K562 (cell line): ENCODE measurements around the gene FAM131C. TPM values are rescaled to one million over a fixed set of nuclear protein-coding genes. Genes with fewer than 3 reads are reported as not detected.

Source experiments
- ATAC-seq: fragments of 200-7000 bp; cut with Tn5 transposase; 3 replicates; pipeline ENCODE4 v1.9.1; 2020; ENCODE audit warnings: moderate library complexity
- BruUV-seq: library from RNA; stranded (reverse); fragments of 400-500 nt; replicated peaks from 2 replicates; lab custom pipeline; 2021; lab: Mats Ljungman, UMichigan
- CTCF ChIA-PET: fragments of 300-600 bp; formaldehyde crosslinking; extraction: SDS; loops from one replicate; lab custom pipeline; 2021; ENCODE audit warnings: low intra/inter-chr PET ratio; lab: Yijun Ruan, JAX
- POLR2A ChIA-PET: fragments of 300-600, 350-650 bp; sonication (Branson Sonifier 250); formaldehyde crosslinking; extraction: SDS; loops from one replicate; lab custom pipeline; 2021; ENCODE audit warnings: antibody characterized with exemption, inconsistent platforms; lab: Yijun Ruan, JAX
- DNase-seq, 4 experiments: peaks; one replicate each; pipeline versions ENCODE4 v3.0.0 to v3.0.0-alpha.2; 2011 to 2018; ENCODE audit warnings: low spot score in 3 of 4, mixed read lengths in 3 of 4; ENCODE audit errors: extremely low read depth in 1 of 4
- FAIRE-seq: peaks from 2 replicates; lab custom pipeline; 2011; peaks lifted over from hg19 to GRCh38; lab: Jason Lieb, UNC
- H2AFZ ChIP-seq: 2 replicates; pipeline ENCODE4 v1.6.0; 2011; ENCODE audit warnings: low read depth, low read length, control low read depth, inconsistent platforms
- H3K27ac ChIP-seq: fragments of 200-600 bp; 3 replicates; pipeline ENCODE4 v1.8.0; 2011; ENCODE audit warnings: low read depth, mild to moderate bottlenecking, control low read depth, inconsistent platforms, low read length, moderate library complexity, mixed read lengths; ENCODE audit errors: extremely low read depth
- H3K27me3 ChIP-seq, 2 experiments: fragments of 300-600 bp in 1 of 2; 2 replicates in 1 of 2; 3 replicates in 1 of 2; pipeline versions ENCODE4 v1.6.0 to v1.8.0; 2011; ENCODE audit warnings: inconsistent platforms in 2 of 2, low read length in 2 of 2, mild to moderate bottlenecking in 1 of 2, mixed read lengths in 1 of 2, moderate library complexity in 1 of 2; ENCODE audit not compliant: control insufficient read depth in 2 of 2, insufficient read depth in 2 of 2
- H3K36me3 ChIP-seq: fragments of 300-600 bp; 3 replicates; pipeline ENCODE4 v1.8.0; 2011; ENCODE audit warnings: mild to moderate bottlenecking, low read length, inconsistent platforms; ENCODE audit not compliant: control insufficient read depth, insufficient read depth
- H3K4me1 ChIP-seq, 2 experiments: fragments of 200-600 bp in 1 of 2; replicated peaks in 1 of 2; 2 replicates in 1 of 2; 3 replicates in 1 of 2; pipeline versions ENCODE4 v1.5.1 to v1.8.0; 2011; ENCODE audit warnings: inconsistent platforms in 2 of 2, low read length in 2 of 2, mild to moderate bottlenecking in 1 of 2, mixed read lengths in 1 of 2, moderate library complexity in 1 of 2; ENCODE audit not compliant: control insufficient read depth in 2 of 2, insufficient read depth in 2 of 2
- H3K4me2 ChIP-seq: 2 replicates; pipeline ENCODE4 v1.6.1; 2011; ENCODE audit warnings: low read length, control low read depth, inconsistent platforms, mixed read lengths; ENCODE audit not compliant: insufficient read depth
- H3K4me3 ChIP-seq: fragments of 200-600 bp; sonication (generic), shearing (Covaris generic); 2 replicates; pipeline ENCODE4 v1.5.1; 2016; ENCODE audit warnings: control low read depth, inconsistent platforms
- H3K79me2 ChIP-seq: fragments of 200-600 bp; 3 replicates; pipeline ENCODE4 v1.8.0; 2011; ENCODE audit warnings: low read length, inconsistent platforms; ENCODE audit not compliant: control insufficient read depth, insufficient read depth
- H3K9ac ChIP-seq, 2 experiments: 2 replicates each; pipeline versions ENCODE4 v1.6.0 to v1.6.1; 2011; ENCODE audit warnings: low read depth in 2 of 2, low read length in 2 of 2, control low read depth in 1 of 2, inconsistent platforms in 1 of 2, mild to moderate bottlenecking in 1 of 2, mixed read lengths in 1 of 2; ENCODE audit not compliant: insufficient read depth in 1 of 2
- H3K9me1 ChIP-seq: one replicate; pipeline ENCODE4 v1.6.0; 2011; ENCODE audit warnings: inconsistent platforms, mild to moderate bottlenecking, low read length, moderate library complexity; ENCODE audit not compliant: control insufficient read depth, insufficient read depth
- H3K9me3 ChIP-seq: replicated peaks from 2 replicates; pipeline ENCODE4 v1.5.1; 2011; ENCODE audit warnings: low read depth, low read length, inconsistent platforms; ENCODE audit not compliant: control insufficient read depth, insufficient read depth
- H4K20me1 ChIP-seq: replicated peaks from 2 replicates; pipeline ENCODE4 v1.6.1; 2011; ENCODE audit warnings: low read length, inconsistent platforms, mixed read lengths; ENCODE audit not compliant: control insufficient read depth, insufficient read depth
- AFF1 ChIP-seq, 2 experiments: fragments of 450-650 bp; IDR thresholded peaks; 2 replicates each; pipeline ENCODE4 v1.6.1; 2018; ENCODE audit warnings: mild to moderate bottlenecking in 2 of 2, low read depth in 1 of 2; ENCODE audit not compliant: partially characterized antibody in 2 of 2
- EZH2 ChIP-seq: IDR thresholded peaks from 2 replicates; pipeline ENCODE4 v1.6.1; 2012; ENCODE audit warnings: low read depth, mild to moderate bottlenecking, inconsistent platforms, low read length, borderline replicate concordance
- HES1 ChIP-seq: fragments of 450-650 bp; IDR thresholded peaks from 2 replicates; pipeline ENCODE4 v1.6.1; 2016; ENCODE audit warnings: low read depth, mild to moderate bottlenecking, moderate library complexity
- MLLT1 ChIP-seq, 2 experiments: fragments of 450-650 bp; IDR thresholded peaks; 2 replicates each; pipeline ENCODE4 v1.6.1; 2016
- SMARCE1 ChIP-seq: fragments of 450-650 bp; IDR thresholded peaks from 2 replicates; pipeline ENCODE4 v1.7.1; 2016; ENCODE audit warnings: mild to moderate bottlenecking
- TAF7 ChIP-seq: fragments of 450-650 bp; IDR thresholded peaks from 2 replicates; pipeline ENCODE4 v1.6.1; 2016; ENCODE audit warnings: missing genetic modification characterization, missing compliant biosample characterization
- ZBTB8A ChIP-seq: fragments of 450-650 bp; IDR thresholded peaks from 2 replicates; pipeline ENCODE4 v1.6.1; 2018; ENCODE audit warnings: mild to moderate bottlenecking, moderate library complexity; ENCODE audit not compliant: partially characterized antibody
- ZNF609 ChIP-seq: sonication (generic); formaldehyde crosslinking; IDR thresholded peaks from 2 replicates; pipeline ENCODE4 v1.8.1; 2023; ENCODE audit warnings: missing genetic modification reagents, mild to moderate bottlenecking, borderline replicate concordance
- ZNF766 ChIP-seq: fragments of 200-800 bp; sonication (Bioruptor generic); conservative IDR thresholded peaks from 2 replicates; pipeline ENCODE4 v1.6.1; 2016; ENCODE audit warnings: missing genetic modification characterization, missing compliant biosample characterization
- WGBS: fragments of 100-300 bp; shearing (Covaris generic); methylation state at CpG from one replicate; pipeline ENCODE4 v1.1.6; 2016; ENCODE audit warnings: low coverage, mixed read lengths; ENCODE audit not compliant: insufficient coverage; ENCODE audit errors: missing lambda C conversion rate; 5-methylcytosine and 5-hydroxymethylcytosine counted together
- in situ Hi-C: fragments of 300-500 bp; cut with MboI; formaldehyde crosslinking; loops from 4 replicates; pipeline ENCODE4 v1.15.0; 2018; ENCODE audit warnings: inconsistent platforms, mixed read lengths
- intact Hi-C: fragments of 100-400 bp; cut with micrococcal nuclease; formaldehyde crosslinking; loops from 2 replicates; pipeline ENCODE4 v1.14.2; 2022
- polyA plus RNA-seq, 8 experiments: library from polyadenylated mRNA; depleted of rRNA in 4 of 8; stranded (reverse) in 5 of 8; unstranded in 3 of 8; fragments of >200 nt; fragmentation: Nextera tagmentation in 2 of 8; fragmentation: Illumina TruSeq in 1 of 8; extraction: Ambion mirVana in 2 of 8; extraction: Trizol in 1 of 8; gene quantifications; 2 replicates each; pipeline versions ENCODE4 v1.2.1 to v1.2.3, GENCODE V29; 2011 to 2014; ENCODE audit warnings: inconsistent platforms in 1 of 8, missing spikeins in 1 of 8
- total RNA-seq, 7 experiments: library from RNA; depleted of rRNA in 6 of 7; stranded (reverse); fragments of >200 nt in 6 of 7; fragmentation: Illumina TruSeq in 2 of 7; extraction: Trizol in 2 of 7; gene quantifications; 2 replicates each; pipeline versions ENCODE4 v1.2.1 to v1.2.3, GENCODE V29; 2011 to 2021; ENCODE audit warnings: low replicate concordance in 1 of 7

FAM131C gene
- total and polyA plus RNA-seq, 9 of the 15 experiments (the other 6 are each of a cell fraction or from before 2014, with no cell fraction given): 0.10 to 0.29 (median 0.16) TPM; not detected in 6

- TF ChIP-seq ZNF609: no peak
- TF ChIP-seq, all 486 proteins: peak for 0
Measured at GRCh38 chr1:16117936-16118335, 44.5 kb upstream of the FAM131C start (continued).

- no peaks in the 10 kb centered on the region for H3K27me3 ChIP-seq
- H3K79me2 ChIP-seq: no peaks in the 10 kb centered on the region
- ATAC-seq (no peak), FAIRE-seq (no peak), DNase-seq (no peak)
- no peaks in the 10 kb centered on the region for H3K9me1 ChIP-seq
- H3K36me3 ChIP-seq: no peaks in the 10 kb centered on the region
- WGBS: 71% methylated on average over 4 of the region's 6 CpGs
- H3K4me1 ChIP-seq: peaks cover 0 to 36% of the 10 kb centered on the region in 2 experiments; a peak in 2 of 5 replicates
- POLR2A ChIA-PET: interaction anchor here (0.5 to 1.4 kb wide), 6 partner anchors 9 to 1185 kb away, joined by 3 to 5 read pairs (median 3); no protein-coding TSS in a partner anchor
- BruUV-seq: no TSS peak
- no peak overlapping the region for H3K27ac ChIP-seq
- H3K4me3 ChIP-seq: no peak overlapping the region
- no peaks in the 10 kb centered on the region for H3K9me3 ChIP-seq
- no peak overlapping the region for H3K4me2 ChIP-seq
- H2AFZ ChIP-seq: no peak overlapping the region
- no peak overlapping the region for H3K9ac ChIP-seq
- in situ Hi-C loops: no loop called here
- no peaks in the 10 kb centered on the region; the same call in 1 of the 2 replicates for H4K20me1 ChIP-seq
- CTCF ChIA-PET: no interaction called here
- intact Hi-C loops: no loop called here
- TF ChIP-seq SMARCE1 (no peak), TAF7 (tag) (no peak), ZBTB8A (no peak), EZH2 (no peak), MLLT1 (IDR thresholded peaks at IDR 0.05) (no peak), HES1 (no peak), ZNF766 (CRISPR knock-in tag) (no peak), AFF1 (IDR thresholded peaks at IDR 0.05; ENCODE audit: low read depth in 1 of 2, partially characterized antibody in 2 of 2) (no peak)
Measured at GRCh38 chr1:16117369-16117768, 43.9 kb upstream of the FAM131C start.
